ENCODE data around the gene PI4KB. TPM values are rescaled to one million over a fixed set of nuclear protein-coding genes. Genes with fewer than 3 reads are reported as not detected.

Gene PI4KB
- total RNA-seq, 1 donor from 2014 or later, result 67.4 TPM

Other genes with a start within 250 kb of the PI4KB start
- 1.6 and 1.8 TPM in 2 replicates for gene SEMA6C, start 180.8 kb downstream of the PI4KB start, total RNA-seq
- gene TNFAIP8L2, start 170.8 kb downstream of the PI4KB start, total RNA-seq, result 27.7 and 28.5 TPM in 2 replicates
- gene LYSMD1, start 161.5 kb downstream of the PI4KB start, total RNA-seq, result 2.8 and 2.9 TPM in 2 replicates
- gene SCNM1, start 161.3 kb downstream of the PI4KB start, total RNA-seq, result 61.1 and 63.0 TPM in 2 replicates
- gene TMOD4, start 151.4 kb downstream of the PI4KB start, total RNA-seq, result 1.7 and 2.8 TPM in 2 replicates
- gene VPS72, start 137.2 kb downstream of the PI4KB start, total RNA-seq, result 75.6 and 78.2 TPM in 2 replicates
- gene PIP5K1A, start 128.9 kb downstream of the PI4KB start, total RNA-seq, result 68.5 and 71.7 TPM in 2 replicates
- 188 and 192 TPM in 2 replicates for gene PSMD4, start 72.7 kb downstream of the PI4KB start, total RNA-seq
- gene ZNF687, start 45.1 kb downstream of the PI4KB start, total RNA-seq, result 20.1 and 24.0 TPM in 2 replicates
- gene RFX5, start 19.8 kb upstream of the PI4KB start, total RNA-seq, result 75.3 and 80.4 TPM in 2 replicates
- gene SELENBP1, start 45.3 kb upstream of the PI4KB start, total RNA-seq, result not detected in 2 replicates
- 335 and 353 TPM in 2 replicates for gene PSMB4, start 72.2 kb upstream of the PI4KB start, total RNA-seq
- gene POGZ, start 132.1 kb upstream of the PI4KB start, total RNA-seq, result 87.3 and 89.7 TPM in 2 replicates
- 0.09 and 0.16 TPM in 2 replicates for gene CGN, start 184.0 kb upstream of the PI4KB start, total RNA-seq
- 1.6 and 1.7 TPM in 2 replicates for gene TUFT1, start 212.9 kb upstream of the PI4KB start, total RNA-seq